Body of pancreas (tissue), 4 donors: Measurements from ENCODE around the gene ANKLE2. TPM values are rescaled to one million over a fixed set of nuclear protein-coding genes. Genes with fewer than 3 reads are reported as not detected.

Source experiments
- ATAC-seq: fragments of 150-250 bp; one replicate; pipeline ENCODE4 v1.9.1; 2016
- DNase-seq, 4 donors: peaks; one replicate each; pipeline ENCODE4 v3.0.0-alpha.2; 2019
- H3K27ac ChIP-seq, 4 donors: fragments of 200-600 bp; sonication (generic); 1 replicate in 3 of 4; 2 replicates in 1 of 4; pipeline versions ENCODE4 v1.5.1 to v1.6.1; 2016 to 2019; ENCODE audit warnings: mild to moderate bottlenecking in 1 of 4, mixed read lengths in 1 of 4, moderate library complexity in 1 of 4
- H3K27me3 ChIP-seq, 2 donors: fragments of 200-600 bp; sonication (generic); one replicate each; pipeline ENCODE4 v1.6.0; 2016; ENCODE audit warnings: mild to moderate bottlenecking in 1 of 2
- H3K36me3 ChIP-seq, 2 donors: fragments of 200-600 bp; sonication (generic); replicated peaks in 1 of 2; 2 replicates each; pipeline ENCODE4 v1.5.1; 2016; ENCODE audit warnings: low read depth in 2 of 2; ENCODE audit not compliant: insufficient read depth in 1 of 2
- H3K4me1 ChIP-seq: fragments of 200-600 bp; sonication (generic); one replicate; pipeline ENCODE4 v1.6.0; 2016
- H3K4me3 ChIP-seq, 2 donors: fragments of 200-600 bp; sonication (generic); 1 replicate in 1 of 2; 2 replicates in 1 of 2; pipeline ENCODE4 v1.5.1; 2016 to 2019
- H3K9me3 ChIP-seq, 3 donors: fragments of 200-600 bp; sonication (generic); 1 replicate in 2 of 3; 2 replicates in 1 of 3; pipeline ENCODE4 v1.5.1; 2016
- CTCF ChIP-seq, 7 experiments: fragments of 450-650 bp in 4 of 7; fragments of 200-600 bp in 3 of 7; sonication (generic) in 3 of 7; IDR thresholded peaks; one replicate each; pipeline ENCODE4 v1.5.1; 2016 to 2019; ENCODE audit warnings: antibody characterized with exemption in 7 of 7
- POLR2A ChIP-seq, 3 donors: fragments of 450-650 bp; IDR thresholded peaks; one replicate each; pipeline ENCODE4 v1.6.1; 2016; ENCODE audit warnings: antibody characterized with exemption in 3 of 3, mild to moderate bottlenecking in 2 of 3
- WGBS, 2 donors: methylation state at CpG; one replicate each; pipeline ENCODE4 v1.1.5; 2017; 5-methylcytosine and 5-hydroxymethylcytosine counted together
- intact Hi-C: fragments of 100-400 bp; cut with DNase I; formaldehyde crosslinking; loops from one replicate; pipeline ENCODE4 v1.15.1; 2023
- total RNA-seq, 2 donors: library from RNA; depleted of rRNA; stranded (reverse); fragments of >200 nt; gene quantifications; one replicate each; pipeline ENCODE4 v1.1.0, GENCODE V29; 2016

Gene ANKLE2
- total RNA-seq, 2 donors from 2014 or later: 37.9 to 76.1 TPM

- Histone ChIP-seq H3K4me3 (no peak overlapping the region), H3K36me3 (peaks cover 11 to 34% of the 10 kb centered on the region in 2 donors), H3K27ac (no peak overlapping the region), H3K4me1 (no peaks in the 10 kb centered on the region), H3K9me3 (no peaks in the 10 kb centered on the region), H3K27me3 (no peaks in the 10 kb centered on the region)
- 90 to 91% methylated on average over 21 to 28 of the region's 30 CpGs for WGBS, 2 donors
- intact Hi-C loops: no loop called here
- DNase-seq (no peak), ATAC-seq (no peak)
- TF ChIP-seq CTCF (IDR thresholded peaks at IDR 0.05): no peak
- no peak for TF ChIP-seq POLR2A (IDR thresholded peaks at IDR 0.05)
These were observed 38.4 kb downstream of the ANKLE2 start for GRCh38 chr12:132723015-132723763.

- peaks cover 11 to 21% of the 10 kb centered on the region in 2 donors for H3K36me3 ChIP-seq
- no peak overlapping the region for H3K4me3 ChIP-seq
- WGBS, 2 donors: 91 to 98% methylated on average over 22 to 25 of the region's 25 CpGs
- no peaks in the 10 kb centered on the region for H3K27me3 ChIP-seq
- no peak for TF ChIP-seq POLR2A (IDR thresholded peaks at IDR 0.05)
- TF ChIP-seq CTCF (IDR thresholded peaks at IDR 0.05): no peak
- no peaks in the 10 kb centered on the region for H3K9me3 ChIP-seq
- DNase-seq (no peak), ATAC-seq (no peak)
- no peaks in the 10 kb centered on the region for H3K4me1 ChIP-seq
- intact Hi-C loops: no loop called here
- H3K27ac ChIP-seq: no peak overlapping the region
These were observed 40.9 kb downstream of the ANKLE2 start for GRCh38 chr12:132720606-132721345.

- H3K36me3 ChIP-seq: peaks cover 11 to 22% of the 10 kb centered on the region in 2 donors
- ATAC-seq: no peak
- H3K4me3 ChIP-seq: no peak overlapping the region
These were observed 41.7 kb downstream of the ANKLE2 start for GRCh38 chr12:132719954-132720324.

GRCh38 chr12:132719141-132719953 is 42.3 kb downstream of the ANKLE2 start:
- no peaks in the 10 kb centered on the region for H3K9me3 ChIP-seq
- intact Hi-C loops: no loop called here
- peaks cover 11 to 20% of the 10 kb centered on the region in 2 donors for H3K36me3 ChIP-seq
- H3K27me3 ChIP-seq: no peaks in the 10 kb centered on the region
- DNase-seq: no peak
- no peak overlapping the region for H3K4me3 ChIP-seq
- WGBS, 2 donors: 89 to 98% methylated on average over 23 to 31 of the region's 31 CpGs
- TF ChIP-seq CTCF (IDR thresholded peaks at IDR 0.05) (no peak), POLR2A (IDR thresholded peaks at IDR 0.05) (no peak)
- no peaks in the 10 kb centered on the region for H3K4me1 ChIP-seq
- H3K27ac ChIP-seq: no peak overlapping the region
- ATAC-seq: peak; percentile 15

More at GRCh38 chr12:132719954-132720324, 41.7 kb downstream of the ANKLE2 start:
- intact Hi-C loops: no loop called here
- H3K27ac ChIP-seq: no peak overlapping the region
- H3K4me1 ChIP-seq: no peaks in the 10 kb centered on the region
- no peaks in the 10 kb centered on the region for H3K9me3 ChIP-seq
- WGBS, 2 donors: 83 to 92% methylated on average over 12 of the region's 12 CpGs
- no peak for DNase-seq
- TF ChIP-seq CTCF (IDR thresholded peaks at IDR 0.05) (no peak), POLR2A (IDR thresholded peaks at IDR 0.05) (no peak)
- H3K27me3 ChIP-seq: no peaks in the 10 kb centered on the region
